ENCODE results near the gene ABTB2. TPM values are rescaled to one million over a fixed set of nuclear protein-coding genes. Genes with fewer than 3 reads are reported as not detected.
"Not testable (repeated sequence)": the region's sequence is repeated elsewhere in the genome, so short reads cannot be mapped to it uniquely, and the experiment has no call there.

ABTB2 gene
- total RNA-seq, 1 donor from 2014 or later = 0.89 TPM

DNA sequence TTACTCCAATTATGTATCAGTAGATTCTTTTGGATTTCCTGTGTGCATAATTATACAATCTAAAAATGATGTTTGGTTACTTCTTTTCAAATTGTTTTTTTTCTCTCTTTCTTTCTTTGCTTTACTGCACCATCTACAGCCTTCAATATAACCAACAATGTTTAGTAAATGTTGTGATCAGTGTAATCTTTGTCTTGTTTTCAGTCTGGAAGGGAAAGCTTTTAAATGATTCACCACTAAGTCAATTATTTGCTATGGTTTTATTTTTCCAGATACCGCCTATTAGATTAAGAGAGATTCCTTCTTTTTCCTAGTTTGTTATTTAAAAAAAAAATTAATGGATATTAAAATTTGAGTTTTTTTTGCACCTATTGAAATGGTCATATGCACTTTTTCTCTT, 29.8 kb upstream of the ABTB2 start:
- no peak overlapping the region for H3K4me3 Mint-ChIP-seq (ENCODE audit: unreplicated experiment)
- TF ChIP-seq, protein P1, sequence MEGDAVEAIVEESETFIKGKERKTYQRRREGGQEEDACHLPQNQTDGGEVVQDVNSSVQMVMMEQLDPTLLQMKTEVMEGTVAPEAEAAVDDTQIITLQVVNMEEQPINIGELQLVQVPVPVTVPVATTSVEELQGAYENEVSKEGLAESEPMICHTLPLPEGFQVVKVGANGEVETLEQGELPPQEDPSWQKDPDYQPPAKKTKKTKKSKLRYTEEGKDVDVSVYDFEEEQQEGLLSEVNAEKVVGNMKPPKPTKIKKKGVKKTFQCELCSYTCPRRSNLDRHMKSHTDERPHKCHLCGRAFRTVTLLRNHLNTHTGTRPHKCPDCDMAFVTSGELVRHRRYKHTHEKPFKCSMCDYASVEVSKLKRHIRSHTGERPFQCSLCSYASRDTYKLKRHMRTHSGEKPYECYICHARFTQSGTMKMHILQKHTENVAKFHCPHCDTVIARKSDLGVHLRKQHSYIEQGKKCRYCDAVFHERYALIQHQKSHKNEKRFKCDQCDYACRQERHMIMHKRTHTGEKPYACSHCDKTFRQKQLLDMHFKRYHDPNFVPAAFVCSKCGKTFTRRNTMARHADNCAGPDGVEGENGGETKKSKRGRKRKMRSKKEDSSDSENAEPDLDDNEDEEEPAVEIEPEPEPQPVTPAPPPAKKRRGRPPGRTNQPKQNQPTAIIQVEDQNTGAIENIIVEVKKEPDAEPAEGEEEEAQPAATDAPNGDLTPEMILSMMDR (IDR thresholded peaks at IDR 0.05) = no peak
- H3K36me3 Mint-ChIP-seq (ENCODE audit: unreplicated experiment) = no peaks in the 10 kb centered on the region
- no peak overlapping the region for H3K27ac Mint-ChIP-seq (ENCODE audit: unreplicated experiment)
- H3K4me1 Mint-ChIP-seq (ENCODE audit: unreplicated experiment) = no peaks in the 10 kb centered on the region
- peaks cover 5% of the 10 kb centered on the region for H3K9me3 Mint-ChIP-seq (ENCODE audit: unreplicated experiment)
- no peak for DNase-seq (ENCODE audit: extremely low spot score, unreplicated experiment)
- H3K27me3 Mint-ChIP-seq (ENCODE audit: unreplicated experiment) = peaks cover 45% of the 10 kb centered on the region

GRCh38 chr11:34386356-34386755, 28.5 kb upstream of the ABTB2 start:
- not testable (repeated sequence) for H3K4me3 Mint-ChIP-seq (ENCODE audit: unreplicated experiment); DNase-seq (ENCODE audit: extremely low spot score, unreplicated experiment); H3K4me1 Mint-ChIP-seq (ENCODE audit: unreplicated experiment); H3K9me3 Mint-ChIP-seq (ENCODE audit: unreplicated experiment); H3K36me3 Mint-ChIP-seq (ENCODE audit: unreplicated experiment); H3K27ac Mint-ChIP-seq (ENCODE audit: unreplicated experiment)
- H3K27me3 Mint-ChIP-seq (ENCODE audit: unreplicated experiment) = peaks cover 33% of the 10 kb centered on the region

- TF ChIP-seq, protein P1 (IDR thresholded peaks at IDR 0.05) = no peak
- peaks cover 3% of the 10 kb centered on the region for H3K4me1 Mint-ChIP-seq (ENCODE audit: unreplicated experiment)
- peaks cover 2% of the 10 kb centered on the region for H3K27me3 Mint-ChIP-seq (ENCODE audit: unreplicated experiment)
- DNase-seq (ENCODE audit: extremely low spot score, unreplicated experiment) = no peak
- peaks cover 2% of the 10 kb centered on the region for H3K9me3 Mint-ChIP-seq (ENCODE audit: unreplicated experiment)
- H3K4me3 Mint-ChIP-seq (ENCODE audit: unreplicated experiment) = no peak overlapping the region
- H3K27ac Mint-ChIP-seq (ENCODE audit: unreplicated experiment) = no peak overlapping the region
- H3K36me3 Mint-ChIP-seq (ENCODE audit: unreplicated experiment) = no peaks in the 10 kb centered on the region
Measured at GRCh38 chr11:34382532-34383276, 24.9 kb upstream of the ABTB2 start.

DNA sequence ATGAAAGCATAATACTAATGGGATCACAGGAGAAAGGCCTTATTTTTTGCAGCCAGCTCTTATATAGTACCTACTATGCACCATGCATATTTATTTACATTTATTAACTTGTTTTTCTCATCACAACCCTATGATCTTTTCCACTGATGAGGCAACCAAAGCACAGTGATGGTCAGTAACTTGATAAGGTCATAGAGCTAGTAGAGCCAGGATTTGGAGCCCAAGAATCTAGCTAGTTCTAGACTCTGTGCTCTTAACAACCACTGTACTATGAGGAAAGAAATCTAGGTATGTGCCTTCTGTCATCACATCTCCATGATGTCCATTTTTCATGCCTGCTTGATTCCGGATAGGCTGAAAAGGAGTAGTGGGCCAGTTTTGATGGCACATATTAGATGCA, 24.0 kb upstream of the ABTB2 start:
- Mint-ChIP-seq H3K36me3 (ENCODE audit: unreplicated experiment) (no peaks in the 10 kb centered on the region), H3K27ac (ENCODE audit: unreplicated experiment) (no peak overlapping the region), H3K27me3 (ENCODE audit: unreplicated experiment) (no peaks in the 10 kb centered on the region), H3K9me3 (ENCODE audit: unreplicated experiment) (peaks cover 10% of the 10 kb centered on the region), H3K4me1 (ENCODE audit: unreplicated experiment) (peaks cover 3% of the 10 kb centered on the region), H3K4me3 (ENCODE audit: unreplicated experiment) (no peak overlapping the region)
- DNase-seq (ENCODE audit: extremely low spot score, unreplicated experiment) = no peak
- TF ChIP-seq, protein P1 (IDR thresholded peaks at IDR 0.05) = no peak

- no peak for DNase-seq (ENCODE audit: extremely low spot score, unreplicated experiment)
- TF ChIP-seq, protein P1 (IDR thresholded peaks at IDR 0.05) = no peak
- Mint-ChIP-seq H3K9me3 (ENCODE audit: unreplicated experiment) (peaks cover 16% of the 10 kb centered on the region), H3K27ac (ENCODE audit: unreplicated experiment) (no peak overlapping the region), H3K36me3 (ENCODE audit: unreplicated experiment) (peaks cover 2% of the 10 kb centered on the region), H3K4me3 (ENCODE audit: unreplicated experiment) (no peak overlapping the region), H3K27me3 (ENCODE audit: unreplicated experiment) (no peaks in the 10 kb centered on the region), H3K4me1 (ENCODE audit: unreplicated experiment) (peaks cover 3% of the 10 kb centered on the region)
Measured at GRCh38 chr11:34380696-34381095, 22.9 kb upstream of the ABTB2 start.
